Mammary epithelial cell (primary cell): ENCODE measurements around the gene TMPRSS5.

ENCODE experiments used
- EZH2 ChIP-seq: IDR thresholded peaks from 2 replicates; pipeline ENCODE4 v1.6.1; 2012; ENCODE audit warnings: low read length, inconsistent platforms, borderline replicate concordance
- TF ChIP-seq, protein P1 (sequence below), 2 donors: IDR thresholded peaks in 1 of 2; conservative IDR thresholded peaks in 1 of 2; 2 replicates each; pipeline ENCODE4 v1.5.1; 2011 to 2012; ENCODE audit warnings: inconsistent platforms in 2 of 2, low read length in 2 of 2, mild to moderate bottlenecking in 2 of 2, control low read depth in 1 of 2, low read depth in 1 of 2; ENCODE audit not compliant: insufficient read depth in 1 of 2; ENCODE audit errors: extremely low read depth in 1 of 2

DNA sequence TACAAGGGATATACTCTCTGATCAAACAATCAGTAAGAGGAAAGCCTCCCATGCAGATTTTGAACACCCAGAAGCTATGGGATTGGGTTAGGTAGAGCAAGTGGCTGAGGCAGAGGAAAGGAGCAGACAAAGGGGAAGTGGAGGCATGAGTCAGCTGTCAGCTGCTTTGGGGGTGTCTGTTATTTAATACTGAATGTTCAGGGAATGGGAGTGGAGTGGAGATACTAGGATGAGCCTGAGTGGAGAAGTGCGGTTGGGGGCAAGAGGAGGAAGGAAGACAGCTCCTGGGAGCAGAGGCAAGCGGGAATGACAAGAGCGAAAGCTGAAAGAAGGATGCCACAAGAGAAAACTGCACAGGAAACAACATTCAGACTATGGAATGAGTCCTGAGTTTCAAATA lies 22.7 kb upstream of the TMPRSS5 start:
- TF ChIP-seq, protein P1, sequence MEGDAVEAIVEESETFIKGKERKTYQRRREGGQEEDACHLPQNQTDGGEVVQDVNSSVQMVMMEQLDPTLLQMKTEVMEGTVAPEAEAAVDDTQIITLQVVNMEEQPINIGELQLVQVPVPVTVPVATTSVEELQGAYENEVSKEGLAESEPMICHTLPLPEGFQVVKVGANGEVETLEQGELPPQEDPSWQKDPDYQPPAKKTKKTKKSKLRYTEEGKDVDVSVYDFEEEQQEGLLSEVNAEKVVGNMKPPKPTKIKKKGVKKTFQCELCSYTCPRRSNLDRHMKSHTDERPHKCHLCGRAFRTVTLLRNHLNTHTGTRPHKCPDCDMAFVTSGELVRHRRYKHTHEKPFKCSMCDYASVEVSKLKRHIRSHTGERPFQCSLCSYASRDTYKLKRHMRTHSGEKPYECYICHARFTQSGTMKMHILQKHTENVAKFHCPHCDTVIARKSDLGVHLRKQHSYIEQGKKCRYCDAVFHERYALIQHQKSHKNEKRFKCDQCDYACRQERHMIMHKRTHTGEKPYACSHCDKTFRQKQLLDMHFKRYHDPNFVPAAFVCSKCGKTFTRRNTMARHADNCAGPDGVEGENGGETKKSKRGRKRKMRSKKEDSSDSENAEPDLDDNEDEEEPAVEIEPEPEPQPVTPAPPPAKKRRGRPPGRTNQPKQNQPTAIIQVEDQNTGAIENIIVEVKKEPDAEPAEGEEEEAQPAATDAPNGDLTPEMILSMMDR (conservative IDR thresholded peaks at IDR 0.05 in 1 of 2, IDR thresholded peaks at IDR 0.05 in 1 of 2; ENCODE audit: extremely low read depth in 1 of 2, insufficient read depth in 1 of 2, low read depth in 1 of 2, low read length in 2 of 2) = no peak
- TF ChIP-seq EZH2 = no peak
